ENCODE measurements around the gene UNC80. TPM values are rescaled to one million over a fixed set of nuclear protein-coding genes. Genes with fewer than 3 reads are reported as not detected.

Gene UNC80
- total RNA-seq, 1 donor from 2014 or later = 0.05 TPM

- no peak for TF ChIP-seq CTCF (IDR thresholded peaks at IDR 0.05; ENCODE audit: unreplicated experiment)
- Mint-ChIP-seq H3K36me3 (ENCODE audit: low read depth, unreplicated experiment) (no peaks in the 10 kb centered on the region), H3K4me3 (ENCODE audit: unreplicated experiment) (no peak overlapping the region), H3K27ac (ENCODE audit: unreplicated experiment) (no peak overlapping the region), H3K9me3 (ENCODE audit: unreplicated experiment) (no peaks in the 10 kb centered on the region), H3K27me3 (ENCODE audit: unreplicated experiment) (peaks cover 2% of the 10 kb centered on the region), H3K4me1 (ENCODE audit: unreplicated experiment) (no peaks in the 10 kb centered on the region)
- no peak for DNase-seq (ENCODE audit: low spot score)
Measured at GRCh38 chr2:209870067-209870466, 98.4 kb downstream of the UNC80 start.

- Mint-ChIP-seq H3K36me3 (ENCODE audit: low read depth, unreplicated experiment) (no peaks in the 10 kb centered on the region), H3K27me3 (ENCODE audit: unreplicated experiment) (no peaks in the 10 kb centered on the region), H3K4me3 (ENCODE audit: unreplicated experiment) (no peak overlapping the region), H3K4me1 (ENCODE audit: unreplicated experiment) (no peaks in the 10 kb centered on the region), H3K9me3 (ENCODE audit: unreplicated experiment) (no peaks in the 10 kb centered on the region), H3K27ac (ENCODE audit: unreplicated experiment) (peak overlapping the region; percentile 5)
- peak; percentile 26 for DNase-seq (ENCODE audit: low spot score)
- TF ChIP-seq CTCF (IDR thresholded peaks at IDR 0.05; ENCODE audit: unreplicated experiment) = no peak
Measured at GRCh38 chr2:209872675-209873074, 101.0 kb downstream of the UNC80 start.

GRCh38 chr2:209875270-209875669 is 103.6 kb downstream of the UNC80 start:
- DNase-seq (ENCODE audit: low spot score) = no peak
- TF ChIP-seq CTCF (IDR thresholded peaks at IDR 0.05; ENCODE audit: unreplicated experiment) = no peak
- Mint-ChIP-seq H3K4me3 (ENCODE audit: unreplicated experiment) (no peak overlapping the region), H3K27me3 (ENCODE audit: unreplicated experiment) (no peaks in the 10 kb centered on the region), H3K4me1 (ENCODE audit: unreplicated experiment) (no peaks in the 10 kb centered on the region), H3K36me3 (ENCODE audit: low read depth, unreplicated experiment) (no peaks in the 10 kb centered on the region), H3K27ac (ENCODE audit: unreplicated experiment) (no peak overlapping the region), H3K9me3 (ENCODE audit: unreplicated experiment) (no peaks in the 10 kb centered on the region)

GRCh38 chr2:209876211-209876610 is 104.6 kb downstream of the UNC80 start:
- Mint-ChIP-seq H3K27ac (ENCODE audit: unreplicated experiment) (no peak overlapping the region), H3K36me3 (ENCODE audit: low read depth, unreplicated experiment) (no peaks in the 10 kb centered on the region), H3K27me3 (ENCODE audit: unreplicated experiment) (no peaks in the 10 kb centered on the region), H3K4me3 (ENCODE audit: unreplicated experiment) (no peak overlapping the region), H3K4me1 (ENCODE audit: unreplicated experiment) (no peaks in the 10 kb centered on the region), H3K9me3 (ENCODE audit: unreplicated experiment) (no peaks in the 10 kb centered on the region)
- no peak for TF ChIP-seq CTCF (IDR thresholded peaks at IDR 0.05; ENCODE audit: unreplicated experiment)
- no peak for DNase-seq (ENCODE audit: low spot score)

GRCh38 chr2:209878701-209879100 is 107.1 kb downstream of the UNC80 start:
- no peak for DNase-seq (ENCODE audit: low spot score)
- no peak for TF ChIP-seq CTCF (IDR thresholded peaks at IDR 0.05; ENCODE audit: unreplicated experiment)
- Mint-ChIP-seq H3K4me3 (ENCODE audit: unreplicated experiment) (no peak overlapping the region), H3K36me3 (ENCODE audit: low read depth, unreplicated experiment) (no peaks in the 10 kb centered on the region), H3K27ac (ENCODE audit: unreplicated experiment) (no peak overlapping the region), H3K4me1 (ENCODE audit: unreplicated experiment) (no peaks in the 10 kb centered on the region), H3K9me3 (ENCODE audit: unreplicated experiment) (no peaks in the 10 kb centered on the region), H3K27me3 (ENCODE audit: unreplicated experiment) (no peaks in the 10 kb centered on the region)
